Heart left ventricle (tissue), 13 donors: ENCODE data around the gene CNTFR.

Experiments
- POLR2A ChIP-seq, 2 donors: fragments of 450-650 bp; IDR thresholded peaks; one replicate each; pipeline ENCODE4 v1.6.1; 2017; ENCODE audit warnings: antibody characterized with exemption in 2 of 2, mild to moderate bottlenecking in 2 of 2, moderate library complexity in 2 of 2
- TF ChIP-seq, protein P1 (sequence below), 12 donors: fragments of 200-600 bp; sonication (generic) in 4 of 12; IDR thresholded peaks; one replicate each; pipeline versions ENCODE4 v1.5.0 to v1.8.0; 2018 to 2022; ENCODE audit warnings: antibody characterized with exemption in 12 of 12, mild to moderate bottlenecking in 5 of 12
- donor health status: ischemic (EF 13 %, LVEDD 7.1; RV severe dilation, severe dysfunction).
- donor health status: DM: no; HTN: yes; CAD: no.
- donor health status: DM: no; HTN: no; CAD: no.
- donor health status: ischemic (EF 25% LVEDD 6.9; RV normal size, moderate dysfunction).
- donor health status: ischemic (EF 25% LVEDD 5.7; RV mildly dilated, moderate dysfunction).
- donor health status: ischemic (EF 35%, LVEDD 5.7; RV mildly dilated, moderate dysfunction).
- donor health status: nonischemic (EF 11% LVEDD 7.7; RV severe dilation, severe dysfunction).
- donor health status: DM: yes; HTN: yes; CAD: no.
- donor health status: PGD.
- donor health status: ischemic (EF 29% LVEDD 5.4; RV normal size, mild dysfunction).
- donor health status: nonischemic (EF 23%, LVEDD 6.1; RV moderate dilation, normal function).

DNA sequence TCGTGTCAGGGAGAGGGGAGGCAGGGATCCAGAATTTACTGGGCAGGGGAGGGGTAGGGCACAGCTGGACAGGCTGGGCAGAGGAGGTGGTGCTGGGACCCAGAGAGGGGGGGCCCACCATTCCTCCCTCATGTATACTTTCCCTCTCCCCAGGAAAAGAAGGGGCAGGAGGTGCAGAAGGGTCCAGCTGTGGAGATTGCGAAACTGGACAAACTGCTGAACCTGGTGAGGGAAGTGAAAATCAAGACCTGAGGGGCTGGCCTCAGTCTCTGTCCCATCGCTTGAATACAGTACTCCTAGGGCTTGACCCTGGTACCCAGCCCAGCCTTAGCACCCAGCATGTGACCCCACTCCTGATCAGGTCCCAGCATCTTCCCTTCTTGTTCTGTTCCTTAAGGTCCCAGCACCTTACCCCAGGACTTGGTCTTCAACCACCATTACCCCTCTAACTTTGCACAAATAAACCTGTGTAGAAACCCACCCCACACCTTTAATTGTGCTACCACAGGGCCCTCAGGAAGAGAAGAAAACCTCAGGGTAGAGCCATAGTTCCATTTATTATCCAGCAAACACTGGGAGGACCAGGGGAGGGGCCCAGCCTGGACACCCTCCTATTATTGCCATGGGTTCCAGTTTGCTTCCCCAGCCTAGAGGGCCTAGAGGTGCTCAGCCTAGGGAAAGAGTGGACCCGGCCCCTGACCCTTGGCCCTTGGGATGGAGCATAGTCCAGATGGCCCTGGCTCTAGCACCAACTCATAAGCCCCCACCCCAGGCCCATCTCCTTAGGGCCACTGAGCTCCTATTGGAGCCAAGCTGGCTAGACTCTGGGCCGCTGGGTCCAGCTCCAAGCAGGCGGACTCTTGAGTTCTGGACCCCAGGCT is 68.8 kb downstream of the CNTFR start:
- TF ChIP-seq POLR2A (IDR thresholded peaks at IDR 0.05), result no peak
- TF ChIP-seq, protein P1, sequence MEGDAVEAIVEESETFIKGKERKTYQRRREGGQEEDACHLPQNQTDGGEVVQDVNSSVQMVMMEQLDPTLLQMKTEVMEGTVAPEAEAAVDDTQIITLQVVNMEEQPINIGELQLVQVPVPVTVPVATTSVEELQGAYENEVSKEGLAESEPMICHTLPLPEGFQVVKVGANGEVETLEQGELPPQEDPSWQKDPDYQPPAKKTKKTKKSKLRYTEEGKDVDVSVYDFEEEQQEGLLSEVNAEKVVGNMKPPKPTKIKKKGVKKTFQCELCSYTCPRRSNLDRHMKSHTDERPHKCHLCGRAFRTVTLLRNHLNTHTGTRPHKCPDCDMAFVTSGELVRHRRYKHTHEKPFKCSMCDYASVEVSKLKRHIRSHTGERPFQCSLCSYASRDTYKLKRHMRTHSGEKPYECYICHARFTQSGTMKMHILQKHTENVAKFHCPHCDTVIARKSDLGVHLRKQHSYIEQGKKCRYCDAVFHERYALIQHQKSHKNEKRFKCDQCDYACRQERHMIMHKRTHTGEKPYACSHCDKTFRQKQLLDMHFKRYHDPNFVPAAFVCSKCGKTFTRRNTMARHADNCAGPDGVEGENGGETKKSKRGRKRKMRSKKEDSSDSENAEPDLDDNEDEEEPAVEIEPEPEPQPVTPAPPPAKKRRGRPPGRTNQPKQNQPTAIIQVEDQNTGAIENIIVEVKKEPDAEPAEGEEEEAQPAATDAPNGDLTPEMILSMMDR (IDR thresholded peaks at IDR 0.05), result no peak
